ENCODE data around the gene ERC2.

GRCh38 chr3:55484801-55485791 lies 983.2 kb downstream of the ERC2 start:
- TF ChIP-seq, protein P1, sequence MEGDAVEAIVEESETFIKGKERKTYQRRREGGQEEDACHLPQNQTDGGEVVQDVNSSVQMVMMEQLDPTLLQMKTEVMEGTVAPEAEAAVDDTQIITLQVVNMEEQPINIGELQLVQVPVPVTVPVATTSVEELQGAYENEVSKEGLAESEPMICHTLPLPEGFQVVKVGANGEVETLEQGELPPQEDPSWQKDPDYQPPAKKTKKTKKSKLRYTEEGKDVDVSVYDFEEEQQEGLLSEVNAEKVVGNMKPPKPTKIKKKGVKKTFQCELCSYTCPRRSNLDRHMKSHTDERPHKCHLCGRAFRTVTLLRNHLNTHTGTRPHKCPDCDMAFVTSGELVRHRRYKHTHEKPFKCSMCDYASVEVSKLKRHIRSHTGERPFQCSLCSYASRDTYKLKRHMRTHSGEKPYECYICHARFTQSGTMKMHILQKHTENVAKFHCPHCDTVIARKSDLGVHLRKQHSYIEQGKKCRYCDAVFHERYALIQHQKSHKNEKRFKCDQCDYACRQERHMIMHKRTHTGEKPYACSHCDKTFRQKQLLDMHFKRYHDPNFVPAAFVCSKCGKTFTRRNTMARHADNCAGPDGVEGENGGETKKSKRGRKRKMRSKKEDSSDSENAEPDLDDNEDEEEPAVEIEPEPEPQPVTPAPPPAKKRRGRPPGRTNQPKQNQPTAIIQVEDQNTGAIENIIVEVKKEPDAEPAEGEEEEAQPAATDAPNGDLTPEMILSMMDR (conservative IDR thresholded peaks at IDR 0.05 in 1 of 2, IDR thresholded peaks at IDR 0.05 in 1 of 2; ENCODE audit: extremely low read depth in 1 of 2, insufficient read depth in 1 of 2, low read depth in 1 of 2, low read length in 2 of 2): peak; percentile 48 to 73
- TF ChIP-seq EZH2 (IDR thresholded peaks at IDR 0.05; ENCODE audit: borderline replicate concordance, low read length): no peak

Measured in mammary epithelial cell (primary cell).